Hepatocyte (in vitro differentiated cells): ENCODE results near the gene MANSC1. TPM values are rescaled to one million over a fixed set of nuclear protein-coding genes. Genes with fewer than 3 reads are reported as not detected.

Experiments used
- DNase-seq: peaks from one replicate; pipeline ENCODE4 v3.0.0-alpha.2; 2016; ENCODE audit warnings: low spot score
- H2AFZ ChIP-seq: fragments of 200-600 bp; sonication (generic); 2 replicates; pipeline ENCODE4 v1.6.0; 2016; ENCODE audit warnings: antibody characterized with exemption, mild to moderate bottlenecking
- H3K27ac ChIP-seq: fragments of 200-600 bp; sonication (generic); 2 replicates; pipeline ENCODE4 v1.5.1; 2016; ENCODE audit warnings: mild to moderate bottlenecking
- H3K27me3 ChIP-seq: fragments of 200-600 bp; sonication (generic); 2 replicates; pipeline ENCODE4 v1.6.1; 2016
- H3K36me3 ChIP-seq: fragments of 200-600 bp; sonication (generic); replicated peaks from 2 replicates; pipeline ENCODE4 v1.5.1; 2016; ENCODE audit warnings: low read depth; ENCODE audit not compliant: insufficient read depth
- H3K4me1 ChIP-seq: fragments of 200-600 bp; sonication (generic); 2 replicates; pipeline ENCODE4 v1.5.1; 2016; ENCODE audit warnings: mild to moderate bottlenecking, moderate library complexity; ENCODE audit not compliant: insufficient read depth
- H3K4me2 ChIP-seq: fragments of 200-600 bp; sonication (generic); 2 replicates; pipeline ENCODE4 v1.6.0; 2016
- H3K4me3 ChIP-seq: fragments of 200-600 bp; sonication (generic); 2 replicates; pipeline ENCODE4 v1.5.1; 2016; ENCODE audit warnings: mild to moderate bottlenecking
- H3K79me2 ChIP-seq: fragments of 200-600 bp; sonication (generic); 2 replicates; pipeline ENCODE4 v1.6.0; 2017; ENCODE audit warnings: mild to moderate bottlenecking
- H3K9me2 ChIP-seq: fragments of 200-600 bp; sonication (generic); replicated peaks from 2 replicates; pipeline ENCODE4 v1.6.0; 2017; ENCODE audit warnings: mild to moderate bottlenecking; ENCODE audit not compliant: insufficient read depth
- H3K9me3 ChIP-seq: fragments of 200-600 bp; sonication (generic); 2 replicates; pipeline ENCODE4 v1.5.1; 2016; ENCODE audit warnings: low read depth, mild to moderate bottlenecking
- H4K20me1 ChIP-seq: fragments of 200-600 bp; sonication (generic); 2 replicates; pipeline ENCODE4 v1.6.0; 2016; ENCODE audit warnings: mild to moderate bottlenecking; ENCODE audit not compliant: insufficient read depth, poor library complexity, severe bottlenecking
- CTCF ChIP-seq: fragments of 200-600 bp; sonication (generic); IDR thresholded peaks from 2 replicates; pipeline ENCODE4 v1.5.1; 2016; ENCODE audit warnings: antibody characterized with exemption, mild to moderate bottlenecking; ENCODE audit not compliant: poor library complexity
- EZH2 ChIP-seq: fragments of 200-600 bp; sonication (generic); IDR thresholded peaks from 2 replicates; pipeline ENCODE4 v1.6.1; 2016; ENCODE audit warnings: antibody characterized with exemption, mild to moderate bottlenecking, borderline replicate concordance
- EZH2phosphoT487 ChIP-seq: fragments of 200-600 bp; sonication (generic); IDR thresholded peaks from one replicate; pipeline ENCODE4 v1.6.1; 2018; ENCODE audit warnings: antibody characterized with exemption, mild to moderate bottlenecking, low read depth, moderate library complexity; ENCODE audit not compliant: unreplicated experiment, severe bottlenecking
- WGBS: methylation state at CpG from one replicate; pipeline ENCODE4 v1.1.6; 2016; ENCODE audit warnings: low lambda C conversion rate; ENCODE audit errors: missing lambda C conversion rate; 5-methylcytosine and 5-hydroxymethylcytosine counted together
- polyA plus RNA-seq: library from polyadenylated mRNA; unstranded; fragments of >200 nt; fragmentation: Nextera tagmentation; extraction: Ambion mirVana; gene quantifications from 2 replicates; pipeline ENCODE4 v1.2.1, GENCODE V29; 2016
- total RNA-seq: library from RNA; depleted of rRNA; stranded (reverse); fragments of >200 nt; gene quantifications from 2 replicates; pipeline ENCODE4 v1.2.3, GENCODE V29; 2014

The MANSC1 gene
- total and polyA plus RNA-seq, 2 experiments from 2014 or later = 17.4 to 20.5 TPM

GRCh38 chr12:12357719-12358461, 7.8 kb upstream of the MANSC1 start:
- TF ChIP-seq CTCF (no peak), EZH2phosphoT487 (no peak), EZH2 (no peak)
- no peaks in the 10 kb centered on the region for H3K9me3 ChIP-seq
- no peak for DNase-seq
- peak overlapping the region; percentile 97 for H3K27ac ChIP-seq
- H2AFZ ChIP-seq = peak overlapping the region; percentile 80
- no peaks in the 10 kb centered on the region for H3K9me2 ChIP-seq
- no peaks in the 10 kb centered on the region for H3K36me3 ChIP-seq
- H3K27me3 ChIP-seq = no peaks in the 10 kb centered on the region
- peak overlapping the region; percentile 85 for H3K4me2 ChIP-seq
- peaks cover 30% of the 10 kb centered on the region for H3K79me2 ChIP-seq
- WGBS = 18% methylated on average over 10 of the region's 10 CpGs
- peaks cover 10% of the 10 kb centered on the region for H3K4me1 ChIP-seq
- H3K4me3 ChIP-seq = peak overlapping the region; percentile 48
- H4K20me1 ChIP-seq = no peaks in the 10 kb centered on the region

GRCh38 chr12:12356896-12357718, 7.1 kb upstream of the MANSC1 start, which contains the start of gene BORCS5:
Gene BORCS5, plus strand, starts transcription at chr12:12357078. Its CDS starts 374 bp downstream, at chr12:12357452.
- no peaks in the 10 kb centered on the region for H3K27me3 ChIP-seq
- no peaks in the 10 kb centered on the region for H4K20me1 ChIP-seq
- DNase-seq = peak; percentile 97
- TF ChIP-seq EZH2phosphoT487 (no peak), EZH2 (no peak), CTCF (peak; percentile 24)
- peak within 1 kb of the TSS; percentile 97 for H3K27ac ChIP-seq
- H3K79me2 ChIP-seq = peaks cover 30% of the 10 kb centered on the region
- H3K4me2 ChIP-seq = peak within 1 kb of the TSS; percentile 85
- H3K36me3 ChIP-seq = no peaks in the 10 kb centered on the region
- H3K4me1 ChIP-seq = peaks cover 10% of the 10 kb centered on the region
- H2AFZ ChIP-seq = peak within 1 kb of the TSS; percentile 80
- no peaks in the 10 kb centered on the region for H3K9me2 ChIP-seq
- H3K4me3 ChIP-seq = peak within 1 kb of the TSS; percentile 48
- under 1% methylated on average over 59 of the region's 72 CpGs for WGBS
- H3K9me3 ChIP-seq = no peaks in the 10 kb centered on the region

GRCh38 chr12:12356467-12356895, 6.4 kb upstream of the MANSC1 start:
- Histone ChIP-seq H3K27me3 (no peaks in the 10 kb centered on the region), H3K9me3 (no peaks in the 10 kb centered on the region), H3K79me2 (peaks cover 27% of the 10 kb centered on the region), H3K4me3 (peak overlapping the region; percentile 20), H3K36me3 (no peaks in the 10 kb centered on the region), H3K4me2 (peak overlapping the region; percentile 85), H3K9me2 (no peaks in the 10 kb centered on the region), H3K4me1 (peaks cover 10% of the 10 kb centered on the region), H3K27ac (peak overlapping the region; percentile 97), H2AFZ (peak overlapping the region; percentile 80), H4K20me1 (no peaks in the 10 kb centered on the region)
- no peak for TF ChIP-seq CTCF
- 70% methylated on average over 5 of the region's 5 CpGs for WGBS
- DNase-seq = no peak
